IMR-90 (cell line): ENCODE data around the gene RFX3. TPM values are rescaled to one million over a fixed set of nuclear protein-coding genes. Genes with fewer than 3 reads are reported as not detected.

Source experiments
- ATAC-seq: fragments of 200-7000 bp; cut with Tn5 transposase; 2 replicates; pipeline ENCODE4 v1.9.1; 2020; ENCODE audit warnings: low read depth, mild to moderate bottlenecking, moderate library complexity
- BruUV-seq: library from RNA; stranded (reverse); fragments of 400-500 nt; replicated peaks from 2 replicates; lab custom pipeline; 2021; lab: Mats Ljungman, UMichigan
- CTCF ChIA-PET: fragments of 300-600 bp; formaldehyde crosslinking; extraction: SDS; loops from one replicate; lab custom pipeline; 2021; ENCODE audit warnings: antibody characterized with exemption; lab: Yijun Ruan, JAX
- POLR2A ChIA-PET: fragments of 300-600 bp; sonication (Branson Sonifier 250); formaldehyde crosslinking; loops from one replicate; lab custom pipeline; 2022; ENCODE audit warnings: antibody characterized with exemption; ENCODE audit not compliant: unreplicated experiment; lab: Charles Lee
- DNase-seq: peaks from one replicate; pipeline ENCODE4 v3.0.0; 2013
- H2AFZ ChIP-seq: replicated peaks from 2 replicates; pipeline ENCODE3; 2013; ENCODE audit warnings: low read length, mild to moderate bottlenecking; ENCODE audit not compliant: poor library complexity
- H2AK5ac ChIP-seq: 2 replicates; pipeline ENCODE4 v1.6.1; 2013; ENCODE audit warnings: low read depth, low read length, inconsistent platforms
- H2AK9ac ChIP-seq: replicated peaks from 2 replicates; pipeline ENCODE3; 2013; ENCODE audit warnings: mild to moderate bottlenecking, low read depth, low read length, moderate library complexity; ENCODE audit not compliant: poor library complexity
- H2BK120ac ChIP-seq: 2 replicates; pipeline ENCODE4 v1.6.1; 2013; ENCODE audit warnings: low read depth, low read length, inconsistent platforms
- H2BK15ac ChIP-seq: 3 replicates; pipeline ENCODE4 v1.6.1; 2013; ENCODE audit warnings: low read depth, low read length, inconsistent platforms
- H2BK20ac ChIP-seq: 2 replicates; pipeline ENCODE4 v1.6.1; 2013; ENCODE audit warnings: low read depth, mild to moderate bottlenecking, inconsistent platforms, low read length, moderate library complexity
- H2BK5ac ChIP-seq: 2 replicates; pipeline ENCODE4 v1.6.1; 2013; ENCODE audit warnings: mild to moderate bottlenecking, low read depth, low read length, inconsistent platforms; ENCODE audit not compliant: poor library complexity, severe bottlenecking
- H3K14ac ChIP-seq: replicated peaks from 2 replicates; pipeline ENCODE4 v1.6.1; 2013; ENCODE audit warnings: low read depth, low read length, inconsistent platforms
- H3K18ac ChIP-seq: 2 replicates; pipeline ENCODE4 v1.6.1; 2013; ENCODE audit warnings: low read depth, low read length, control low read depth
- H3K23ac ChIP-seq: 2 replicates; pipeline ENCODE4 v1.6.1; 2013; ENCODE audit warnings: low read depth, low read length, inconsistent platforms
- H3K27ac ChIP-seq: 2 replicates; pipeline ENCODE4 v1.5.1; 2013; ENCODE audit warnings: mild to moderate bottlenecking, control low read depth, low read length; ENCODE audit not compliant: insufficient read depth
- H3K27me3 ChIP-seq: 2 replicates; pipeline ENCODE4 v1.6.1; 2013; ENCODE audit warnings: low read length; ENCODE audit not compliant: control insufficient read depth, insufficient read depth
- H3K36me3 ChIP-seq: 2 replicates; pipeline ENCODE4 v1.6.1; 2013; ENCODE audit warnings: low read length, mixed read lengths; ENCODE audit not compliant: control insufficient read depth, insufficient read depth
- H3K4ac ChIP-seq: 2 replicates; pipeline ENCODE4 v1.6.1; 2013; ENCODE audit warnings: low read depth, low read length, inconsistent platforms
- H3K4me1 ChIP-seq: 2 replicates; pipeline ENCODE4 v1.6.1; 2013; ENCODE audit warnings: low read length, mixed read lengths; ENCODE audit not compliant: control insufficient read depth, insufficient read depth
- H3K4me2 ChIP-seq: 2 replicates; pipeline ENCODE4 v1.6.1; 2013; ENCODE audit warnings: low read depth, mild to moderate bottlenecking, control low read depth, low read length, moderate library complexity
- H3K4me3 ChIP-seq: 2 replicates; pipeline ENCODE4 v1.5.1; 2013; ENCODE audit warnings: low read depth, mild to moderate bottlenecking, control low read depth, low read length, moderate library complexity; ENCODE audit not compliant: insufficient read depth
- H3K56ac ChIP-seq: 2 replicates; pipeline ENCODE4 v1.6.1; 2013; ENCODE audit warnings: low read length, inconsistent platforms; ENCODE audit not compliant: insufficient read depth; ENCODE audit errors: extremely low read depth
- H3K79me1 ChIP-seq, 2 experiments: 2 replicates each; pipeline ENCODE4 v1.6.1; 2013; ENCODE audit warnings: low read length in 2 of 2, inconsistent platforms in 1 of 2, low read depth in 1 of 2
- H3K9ac ChIP-seq: 2 replicates; pipeline ENCODE4 v1.6.1; 2013; ENCODE audit warnings: low read depth, low read length, control low read depth
- H3K9me1 ChIP-seq: 2 replicates; pipeline ENCODE4 v1.6.1; 2013; ENCODE audit warnings: low read length, inconsistent platforms; ENCODE audit not compliant: insufficient read depth
- H3K9me3 ChIP-seq: 2 replicates; pipeline ENCODE4 v1.6.1; 2013; ENCODE audit warnings: low read length; ENCODE audit not compliant: control insufficient read depth, insufficient read depth
- H4K20me1 ChIP-seq: 2 replicates; pipeline ENCODE4 v1.6.1; 2013; ENCODE audit warnings: low read length, inconsistent platforms; ENCODE audit not compliant: insufficient read depth
- H4K5ac ChIP-seq: 2 replicates; pipeline ENCODE4 v1.6.1; 2013; ENCODE audit warnings: mild to moderate bottlenecking, low read depth, low read length, control low read depth
- H4K8ac ChIP-seq, 2 experiments: 2 replicates each; pipeline ENCODE4 v1.6.1; 2013; ENCODE audit warnings: low read depth in 2 of 2, low read length in 2 of 2, control low read depth in 1 of 2, inconsistent platforms in 1 of 2
- H4K91ac ChIP-seq: 2 replicates; pipeline ENCODE4 v1.6.1; 2013; ENCODE audit warnings: low read depth, low read length, inconsistent platforms; ENCODE audit not compliant: insufficient read depth
- BHLHE40 ChIP-seq: fragments of 150-350 bp; IDR thresholded peaks from 2 replicates; pipeline ENCODE4 v1.6.1; 2016; ENCODE audit warnings: mild to moderate bottlenecking, low read depth, low read length
- CEBPB ChIP-seq: IDR thresholded peaks from 2 replicates; pipeline ENCODE4 v1.6.1; 2012; ENCODE audit warnings: low read depth, low read length, improper control_type of control experiment
- ELK1 ChIP-seq: fragments of 150-350 bp; IDR thresholded peaks from 2 replicates; pipeline ENCODE4 v1.6.1; 2016; ENCODE audit warnings: low read depth, mild to moderate bottlenecking, low read length, moderate library complexity, borderline replicate concordance
- FOS ChIP-seq: fragments of 150-350 bp; IDR thresholded peaks from 2 replicates; pipeline ENCODE4 v1.6.1; 2016; ENCODE audit warnings: low read depth, low read length
- NFE2L2 ChIP-seq: fragments of 150-350 bp; IDR thresholded peaks from 2 replicates; pipeline ENCODE4 v1.6.1; 2016; ENCODE audit warnings: low read depth, mild to moderate bottlenecking, low read length
- RFX5 ChIP-seq: IDR thresholded peaks from 2 replicates; pipeline ENCODE4 v1.8.0; 2012; ENCODE audit warnings: low read depth, mild to moderate bottlenecking, low read length, moderate library complexity
- SMC3 ChIP-seq: fragments of 150-350 bp; IDR thresholded peaks from 2 replicates; pipeline ENCODE4 v1.6.1; 2016; ENCODE audit warnings: low read depth, mild to moderate bottlenecking, antibody characterized with exemption, low read length, moderate library complexity
- WGBS, 2 experiments: methylation state at CpG; one replicate each; pipeline versions ENCODE4 v1.1.5 to v1.1.7; 2013; ENCODE audit warnings: missing lambda C conversion rate in 2 of 2; ENCODE audit not compliant: insufficient read length in 1 of 2; ENCODE audit errors: extremely low coverage in 2 of 2; 5-methylcytosine and 5-hydroxymethylcytosine counted together
- dilution Hi-C: fragments of 300-500 bp; cut with HindIII; formaldehyde crosslinking; loops from one replicate; pipeline ENCODE4 v1.14.3; 2018; ENCODE audit warnings: low sequenced_read_pairs; ENCODE audit not compliant: unreplicated experiment
- in situ Hi-C: fragments of 300-500 bp; cut with MboI; formaldehyde crosslinking; loops from 3 replicates; pipeline ENCODE4 v1.14.3; 2019; ENCODE audit warnings: low sequenced_read_pairs, inconsistent platforms, mixed read lengths
- intact Hi-C: fragments of 100-400 bp; cut with micrococcal nuclease; formaldehyde crosslinking; loops from 2 replicates; pipeline ENCODE4 v1.10.0; 2022
- polyA plus RNA-seq, 3 experiments: library from polyadenylated mRNA; depleted of rRNA; stranded (reverse); fragments of >200 nt; gene quantifications; 2 replicates each; pipeline ENCODE4 v1.2.3, GENCODE V29; 2012; ENCODE audit warnings: low replicate concordance in 1 of 3
- total RNA-seq: library from RNA; depleted of rRNA; stranded (reverse); fragments of >200 nt; gene quantifications from 2 replicates; pipeline ENCODE4 v1.2.3, GENCODE V29; 2012
- TF ChIP-seq, protein P1 (sequence below): conservative IDR thresholded peaks from 2 replicates; pipeline ENCODE4 v1.5.1; 2012; ENCODE audit warnings: mild to moderate bottlenecking, low read depth, low read length, improper control_type of control experiment

Gene RFX3
- total and polyA plus RNA-seq, 2 of the 4 experiments (the other 2 are of a cell fraction), result 1.7 to 2.7 TPM

GRCh38 chr9:3433066-3433465 lies 92.7 kb downstream of the RFX3 start:
- in situ Hi-C loops, result no loop called here

More at GRCh38 chr9:3433066-3433465, 92.7 kb downstream of the RFX3 start:
- no CpG with 5 or more reads among the region's 4 CpGs for WGBS, 2 experiments
- TF ChIP-seq ELK1, result no peak
- no peak for TF ChIP-seq BHLHE40
- no peak for TF ChIP-seq RFX5
- TF ChIP-seq FOS, result no peak
- TF ChIP-seq, protein P1, sequence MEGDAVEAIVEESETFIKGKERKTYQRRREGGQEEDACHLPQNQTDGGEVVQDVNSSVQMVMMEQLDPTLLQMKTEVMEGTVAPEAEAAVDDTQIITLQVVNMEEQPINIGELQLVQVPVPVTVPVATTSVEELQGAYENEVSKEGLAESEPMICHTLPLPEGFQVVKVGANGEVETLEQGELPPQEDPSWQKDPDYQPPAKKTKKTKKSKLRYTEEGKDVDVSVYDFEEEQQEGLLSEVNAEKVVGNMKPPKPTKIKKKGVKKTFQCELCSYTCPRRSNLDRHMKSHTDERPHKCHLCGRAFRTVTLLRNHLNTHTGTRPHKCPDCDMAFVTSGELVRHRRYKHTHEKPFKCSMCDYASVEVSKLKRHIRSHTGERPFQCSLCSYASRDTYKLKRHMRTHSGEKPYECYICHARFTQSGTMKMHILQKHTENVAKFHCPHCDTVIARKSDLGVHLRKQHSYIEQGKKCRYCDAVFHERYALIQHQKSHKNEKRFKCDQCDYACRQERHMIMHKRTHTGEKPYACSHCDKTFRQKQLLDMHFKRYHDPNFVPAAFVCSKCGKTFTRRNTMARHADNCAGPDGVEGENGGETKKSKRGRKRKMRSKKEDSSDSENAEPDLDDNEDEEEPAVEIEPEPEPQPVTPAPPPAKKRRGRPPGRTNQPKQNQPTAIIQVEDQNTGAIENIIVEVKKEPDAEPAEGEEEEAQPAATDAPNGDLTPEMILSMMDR, result no peak
- no peak for TF ChIP-seq SMC3
- no peak for TF ChIP-seq NFE2L2
- no peak for TF ChIP-seq CEBPB
- Histone ChIP-seq H3K27ac (no peak overlapping the region), H3K36me3 (no peaks in the 10 kb centered on the region), H3K56ac (no peak overlapping the region), H4K91ac (no peak overlapping the region), H3K14ac (no peak overlapping the region), H4K8ac (no peak overlapping the region), H3K79me1 (no peaks in the 10 kb centered on the region), H4K20me1 (no peaks in the 10 kb centered on the region), H2BK5ac (no peak overlapping the region), H2AK9ac (no peak overlapping the region), H4K5ac (no peak overlapping the region), H2AFZ (no peak overlapping the region), H2BK20ac (no peak overlapping the region), H3K4me3 (no peak overlapping the region), H3K9me1 (no peaks in the 10 kb centered on the region), H3K4me2 (no peak overlapping the region), H3K27me3 (no peaks in the 10 kb centered on the region), H3K23ac (no peak overlapping the region), H3K18ac (no peak overlapping the region), H3K4me1 (peaks cover 2% of the 10 kb centered on the region; the same call in 1 of the 2 replicates), H2BK15ac (no peak overlapping the region), H3K9me3 (no peaks in the 10 kb centered on the region), H3K9ac (no peak overlapping the region), H2AK5ac (no peak overlapping the region), H3K4ac (no peak overlapping the region), H2BK120ac (no peak overlapping the region)
- no peak for DNase-seq
- CTCF ChIA-PET, result interaction anchor here (0.9 kb wide), 1 partner anchor 576 kb away, joined by 3 read pairs; no protein-coding TSS in a partner anchor
- no TSS peak for BruUV-seq
- intact Hi-C loops (no loop called here), dilution Hi-C loops (no loop called here)
- no peak for ATAC-seq
- POLR2A ChIA-PET, result no interaction called here
